Prostate gland (tissue), 2 donors: ENCODE data around the gene RBBP8NL. TPM values are rescaled to one million over a fixed set of nuclear protein-coding genes. Genes with fewer than 3 reads are reported as not detected.

Experiments used
- DNase-seq: peaks from one replicate; pipeline ENCODE4 v3.0.0-alpha.2; 2019; ENCODE audit warnings: low spot score
- H3K27ac ChIP-seq, 2 donors: fragments of 200-600 bp; sonication (generic); 2 replicates each; pipeline ENCODE4 v1.5.1; 2017 to 2019
- H3K27me3 ChIP-seq: fragments of 200-600 bp; sonication (generic); replicated peaks from 2 replicates; pipeline ENCODE4 v1.5.1; 2019; ENCODE audit not compliant: insufficient read depth
- H3K36me3 ChIP-seq, 2 donors: fragments of 200-600 bp; sonication (generic); 1 replicate in 1 of 2; 2 replicates in 1 of 2; pipeline versions ENCODE4 v1.5.1 to v1.8.1; 2017 to 2019
- H3K4me1 ChIP-seq: fragments of 200-600 bp; sonication (generic); replicated peaks from 2 replicates; pipeline ENCODE4 v1.5.1; 2019
- H3K4me3 ChIP-seq, 2 donors: fragments of 200-600 bp; sonication (generic); 2 replicates each; pipeline ENCODE4 v1.5.1; 2017 to 2019
- H3K9me3 ChIP-seq: fragments of 200-600 bp; sonication (generic); 2 replicates; pipeline ENCODE4 v1.5.1; 2017
- CTCF ChIP-seq, 4 experiments: fragments of 200-600 bp in 2 of 4; fragments of 450-650 bp in 2 of 4; sonication (generic) in 2 of 4; IDR thresholded peaks; 1 replicate in 3 of 4; 2 replicates in 1 of 4; pipeline ENCODE4 v1.5.1; 2016 to 2019; ENCODE audit warnings: antibody characterized with exemption in 4 of 4, mild to moderate bottlenecking in 2 of 4, moderate library complexity in 2 of 4
- POLR2A ChIP-seq: fragments of 450-650 bp; IDR thresholded peaks from one replicate; pipeline ENCODE4 v1.6.1; 2016; ENCODE audit warnings: antibody characterized with exemption, mild to moderate bottlenecking
- POLR2AphosphoS5 ChIP-seq: sonication (generic); formaldehyde crosslinking; IDR thresholded peaks from one replicate; pipeline ENCODE4 v1.6.1; 2017; ENCODE audit warnings: antibody characterized with exemption
- WGBS: methylation state at CpG from one replicate; pipeline ENCODE4 v1.1.5; 2018; 5-methylcytosine and 5-hydroxymethylcytosine counted together
- intact Hi-C: fragments of 100-400 bp; cut with DNase I; formaldehyde crosslinking; loops from one replicate; pipeline ENCODE4 v1.14.2; 2022
- total RNA-seq, 2 donors: library from RNA; depleted of rRNA; stranded (reverse); fragments of >200 nt; gene quantifications; one replicate each; pipeline ENCODE4 v1.1.0, GENCODE V29; 2016

Gene RBBP8NL
- total RNA-seq, 2 donors from 2014 or later: 4.9 to 10.9 TPM

- Histone ChIP-seq H3K27ac (no peak overlapping the region), H3K36me3 (no peaks in the 10 kb centered on the region), H3K27me3 (no peaks in the 10 kb centered on the region), H3K4me1 (peaks cover 10% of the 10 kb centered on the region), H3K9me3 (no peaks in the 10 kb centered on the region), H3K4me3 (no peak overlapping the region)
- no peak for DNase-seq
- WGBS: 89% methylated on average over 43 of the region's 44 CpGs
- TF ChIP-seq POLR2AphosphoS5 (no peak), CTCF (IDR thresholded peaks at IDR 0.05) (no peak), POLR2A (no peak)
- intact Hi-C loops: no loop called here
Observed at GRCh38 chr20:62391165-62392076, 35.9 kb downstream of the RBBP8NL start.

- no peak for DNase-seq
- intact Hi-C loops: no loop called here
- Histone ChIP-seq H3K27me3 (no peaks in the 10 kb centered on the region), H3K9me3 (no peaks in the 10 kb centered on the region), H3K27ac (no peak overlapping the region), H3K4me1 (peaks cover 10% of the 10 kb centered on the region), H3K4me3 (no peak overlapping the region), H3K36me3 (no peaks in the 10 kb centered on the region)
- WGBS: 74% methylated on average over 29 of the region's 29 CpGs
- TF ChIP-seq CTCF (IDR thresholded peaks at IDR 0.05): no peak
- TF ChIP-seq POLR2AphosphoS5: no peak
- no peak for TF ChIP-seq POLR2A
Observed at GRCh38 chr20:62390317-62391164, 36.8 kb downstream of the RBBP8NL start.

GRCh38 chr20:62389601-62390087, 37.7 kb downstream of the RBBP8NL start:
- intact Hi-C loops: loop anchor here (10.0 kb wide), 2 partner anchors 205 to 245 kb away; partner anchors contain the start of genes MTG2, PSMA7 and SS18L1
- 83% methylated on average over 5 of the region's 5 CpGs for WGBS
- H3K4me3 ChIP-seq: no peak overlapping the region
- H3K27me3 ChIP-seq: no peaks in the 10 kb centered on the region
- no peak overlapping the region for H3K27ac ChIP-seq
- TF ChIP-seq CTCF (IDR thresholded peaks at IDR 0.05): no peak
- no peak for TF ChIP-seq POLR2AphosphoS5
- no peak for TF ChIP-seq POLR2A
- no peaks in the 10 kb centered on the region for H3K36me3 ChIP-seq
- no peaks in the 10 kb centered on the region for H3K9me3 ChIP-seq
- no peak for DNase-seq
- H3K4me1 ChIP-seq: peaks cover 10% of the 10 kb centered on the region

GRCh38 chr20:62388839-62389600, 38.3 kb downstream of the RBBP8NL start:
- TF ChIP-seq POLR2AphosphoS5: no peak
- no peak for TF ChIP-seq CTCF (IDR thresholded peaks at IDR 0.05)
- no peak for TF ChIP-seq POLR2A

More at GRCh38 chr20:62388839-62389600, 38.3 kb downstream of the RBBP8NL start:
- WGBS: 77% methylated on average over 11 of the region's 11 CpGs
- DNase-seq: no peak
- no peak overlapping the region for H3K4me3 ChIP-seq
- H3K27ac ChIP-seq: no peak overlapping the region
- peaks cover 10% of the 10 kb centered on the region for H3K4me1 ChIP-seq
- no peaks in the 10 kb centered on the region for H3K9me3 ChIP-seq
- H3K27me3 ChIP-seq: no peaks in the 10 kb centered on the region
- intact Hi-C loops: loop anchor here (10.0 kb wide), 2 partner anchors 204 to 244 kb away; partner anchors contain the start of genes MTG2, PSMA7 and SS18L1
- H3K36me3 ChIP-seq: no peaks in the 10 kb centered on the region
